Measurements from ENCODE around the gene CGNL1.

- TF ChIP-seq CTCF (IDR thresholded peaks at IDR 0.05) (no peak), EP300 (IDR thresholded peaks at IDR 0.05) (no peak)
Observed at GRCh38 chr15:57403017-57403416, 26.7 kb downstream of the CGNL1 start.
